GM20431 (cell line): ENCODE measurements around the gene C4A.
"Not testable (repeated sequence)": the region's sequence is repeated elsewhere in the genome, so short reads cannot be mapped to it uniquely, and the experiment has no call there.

Source experiments
- in situ Hi-C: fragments of 300-500 bp; cut with MseI, MboI; formaldehyde crosslinking; loops from one replicate; pipeline ENCODE4 v1.15.0; 2020; ENCODE audit warnings: low sequenced_read_pairs; ENCODE audit not compliant: unreplicated experiment

Gene C4A

DNA sequence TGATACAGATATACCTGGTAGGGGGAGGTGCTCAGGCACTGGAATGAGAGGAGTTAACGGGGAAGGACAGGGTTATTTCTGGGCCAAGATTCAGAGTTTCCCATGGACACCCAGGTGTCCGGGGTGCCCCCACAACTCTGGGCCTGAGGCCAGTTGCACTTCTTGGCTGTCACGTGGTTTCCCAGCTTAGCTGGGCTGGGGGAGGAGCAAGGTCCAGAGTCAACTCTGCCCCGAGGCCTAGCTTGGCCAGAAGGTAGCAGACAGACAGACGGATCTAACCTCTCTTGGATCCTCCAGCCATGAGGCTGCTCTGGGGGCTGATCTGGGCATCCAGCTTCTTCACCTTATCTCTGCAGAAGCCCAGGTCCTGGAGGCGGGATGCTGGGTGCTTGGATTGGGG is 32.7 kb downstream of the C4A start, which contains the start of gene C4B:
C4B (plus strand) TSS at position 249 of the 400 bp plus-strand sequence; CDS start at position 300, 51 bp downstream.
- in situ Hi-C loops, result not testable (repeated sequence)

DNA sequence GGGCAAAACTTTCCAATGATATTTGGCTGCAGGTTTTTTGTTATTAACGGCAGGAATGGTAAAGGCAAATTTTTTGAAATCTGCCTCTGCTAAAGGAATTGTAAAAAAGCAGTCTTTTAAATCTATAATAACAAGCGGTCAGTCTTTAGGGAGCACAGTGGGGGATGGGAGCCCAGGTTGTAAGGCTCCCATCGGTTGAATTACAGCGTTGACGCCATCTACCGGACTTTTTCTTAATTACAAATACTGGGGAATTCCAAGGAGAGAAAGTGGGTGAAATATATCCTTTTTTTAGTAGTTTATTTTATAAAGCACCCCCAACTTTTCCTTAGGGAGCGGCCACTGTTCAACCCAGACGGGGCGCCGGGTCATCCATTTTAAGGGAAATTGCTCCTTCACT is 40.2 kb downstream of the C4A start:
- in situ Hi-C loops, result not testable (repeated sequence)

DNA sequence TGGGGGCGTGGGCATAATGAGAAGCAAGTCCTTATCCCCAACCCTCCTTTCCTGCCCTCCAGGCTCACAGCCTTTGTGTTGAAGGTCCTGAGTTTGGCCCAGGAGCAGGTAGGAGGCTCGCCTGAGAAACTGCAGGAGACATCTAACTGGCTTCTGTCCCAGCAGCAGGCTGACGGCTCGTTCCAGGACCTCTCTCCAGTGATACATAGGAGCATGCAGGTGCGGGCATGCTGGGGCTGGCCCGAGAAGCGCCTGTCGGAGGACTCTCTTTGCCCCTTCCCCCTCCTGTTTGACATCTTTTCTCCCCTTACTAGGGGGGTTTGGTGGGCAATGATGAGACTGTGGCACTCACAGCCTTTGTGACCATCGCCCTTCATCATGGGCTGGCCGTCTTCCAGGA is 46.8 kb downstream of the C4A start:
- in situ Hi-C loops, result not testable (repeated sequence)

DNA sequence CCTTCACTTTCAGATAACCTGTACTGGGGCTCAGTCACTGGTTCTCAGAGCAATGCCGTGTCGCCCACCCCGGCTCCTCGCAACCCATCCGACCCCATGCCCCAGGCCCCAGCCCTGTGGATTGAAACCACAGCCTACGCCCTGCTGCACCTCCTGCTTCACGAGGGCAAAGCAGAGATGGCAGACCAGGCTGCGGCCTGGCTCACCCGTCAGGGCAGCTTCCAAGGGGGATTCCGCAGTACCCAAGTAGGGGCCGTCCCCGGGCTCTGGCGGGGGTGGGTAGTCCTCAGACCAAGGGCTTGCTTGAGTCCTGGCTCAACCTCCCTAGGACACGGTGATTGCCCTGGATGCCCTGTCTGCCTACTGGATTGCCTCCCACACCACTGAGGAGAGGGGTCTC is 47.7 kb downstream of the C4A start:
- in situ Hi-C loops, result not testable (repeated sequence)

DNA sequence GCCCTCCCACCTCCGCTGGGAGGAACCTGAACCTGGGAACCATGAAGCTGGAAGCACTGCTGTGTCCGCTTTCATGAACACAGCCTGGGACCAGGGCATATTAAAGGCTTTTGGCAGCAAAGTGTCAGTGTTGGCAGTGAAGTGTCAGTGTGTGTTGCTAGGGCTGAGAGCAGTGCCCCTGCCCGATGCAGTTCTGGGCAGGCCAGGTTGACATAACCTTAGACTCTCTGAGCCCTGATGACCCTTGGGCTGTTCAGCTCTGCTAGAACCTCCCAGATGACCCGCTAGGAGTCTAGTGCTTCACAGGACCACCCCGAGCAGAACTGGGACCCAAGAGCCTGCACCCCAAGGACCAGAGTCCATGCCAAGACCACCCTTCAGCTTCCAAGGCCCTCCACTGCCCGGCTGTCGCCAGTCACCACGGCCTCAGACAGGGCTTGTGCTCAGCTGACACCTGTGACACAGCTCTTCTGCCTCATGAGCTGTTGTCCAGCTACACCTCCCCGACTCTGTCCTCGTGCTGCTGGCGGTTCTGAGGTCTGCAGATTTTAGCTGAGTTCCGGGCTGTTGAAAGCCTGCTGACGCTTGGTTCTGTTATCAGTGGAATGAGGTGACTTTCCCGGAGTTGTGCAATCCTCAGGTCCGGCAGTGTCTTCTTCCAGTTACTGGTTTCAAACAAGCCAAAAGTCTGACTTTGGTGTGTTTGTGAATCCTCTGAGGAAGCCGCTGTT is 53.6 kb downstream of the C4A start:
- in situ Hi-C loops, result not testable (repeated sequence)

DNA sequence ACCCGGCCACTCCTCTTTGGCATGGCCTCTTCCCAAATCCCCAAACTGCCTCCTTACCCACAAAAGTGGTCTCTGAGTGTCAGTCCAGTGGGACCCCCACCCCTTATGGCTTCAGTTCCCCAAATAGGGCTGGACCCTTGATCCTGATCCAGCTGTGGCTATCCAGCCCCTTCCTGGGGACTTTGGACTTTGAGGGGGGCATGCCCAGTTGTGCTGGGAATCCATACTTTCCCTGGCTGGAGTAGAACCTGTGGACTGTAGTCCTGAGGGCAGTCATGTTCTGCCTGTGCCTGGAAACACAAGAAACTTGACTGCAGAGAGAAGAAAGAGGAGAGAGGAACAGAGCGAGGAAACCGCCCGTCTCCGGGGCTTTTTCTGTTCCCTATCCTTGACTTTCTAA is 55.3 kb downstream of the C4A start:
- in situ Hi-C loops, result not testable (repeated sequence)

DNA sequence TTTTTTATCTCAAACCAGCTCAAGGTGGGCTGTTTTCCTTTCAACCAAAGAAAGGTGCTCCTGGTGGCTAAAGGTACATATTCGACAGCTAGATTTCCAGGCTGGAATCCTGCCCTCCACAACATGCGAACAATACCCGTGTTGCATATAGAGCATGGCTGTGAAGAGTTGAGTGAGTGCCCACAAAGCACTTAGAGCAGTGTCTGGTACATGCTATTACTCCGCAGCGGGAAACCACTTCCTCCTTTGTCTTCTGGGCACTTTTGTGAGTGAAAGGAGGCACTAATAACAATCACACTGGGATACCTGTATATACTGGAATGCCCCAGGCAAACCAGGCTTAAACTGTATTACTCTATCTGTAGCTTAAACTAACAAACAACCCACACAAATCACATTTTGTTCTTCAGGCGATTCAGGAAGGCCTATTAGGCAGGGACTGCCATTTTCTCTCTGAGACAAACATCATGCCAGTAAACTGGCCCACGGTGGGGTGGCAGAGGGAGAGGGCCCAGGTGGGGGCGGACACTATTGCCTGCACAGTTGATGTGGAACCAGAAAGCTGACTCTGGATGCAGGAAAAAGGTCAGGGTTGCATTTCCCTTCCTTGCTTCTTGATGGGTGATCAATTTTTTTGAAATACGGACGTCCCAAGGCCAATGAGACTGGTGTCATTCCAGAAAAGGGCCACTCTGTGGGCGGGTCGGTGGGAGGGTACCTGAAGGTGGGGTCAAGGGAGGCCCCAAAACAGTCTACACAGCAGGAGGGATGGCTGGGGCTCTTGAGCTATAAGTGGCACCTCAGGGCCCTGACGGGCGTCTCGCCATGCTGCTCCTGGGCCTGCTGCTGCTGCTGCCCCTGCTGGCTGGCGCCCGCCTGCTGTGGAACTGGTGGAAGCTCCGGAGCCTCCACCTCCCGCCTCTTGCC is 56.0 kb downstream of the C4A start, which contains the start of gene CYP21A2:
CYP21A2 (plus strand) TSS at position 818 of the 927 bp plus-strand sequence; CDS start at position 826, 8 bp downstream.
- in situ Hi-C loops, result not testable (repeated sequence)

DNA sequence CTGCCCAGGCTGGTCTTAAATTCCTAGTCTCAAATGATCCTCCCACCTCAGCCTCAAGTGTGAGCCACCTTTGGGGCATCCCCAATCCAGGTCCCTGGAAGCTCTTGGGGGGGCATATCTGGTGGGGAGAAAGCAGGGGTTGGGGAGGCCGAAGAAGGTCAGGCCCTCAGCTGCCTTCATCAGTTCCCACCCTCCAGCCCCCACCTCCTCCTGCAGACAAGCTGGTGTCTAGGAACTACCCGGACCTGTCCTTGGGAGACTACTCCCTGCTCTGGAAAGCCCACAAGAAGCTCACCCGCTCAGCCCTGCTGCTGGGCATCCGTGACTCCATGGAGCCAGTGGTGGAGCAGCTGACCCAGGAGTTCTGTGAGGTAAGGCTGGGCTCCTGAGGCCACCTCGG is 57.0 kb downstream of the C4A start:
- in situ Hi-C loops, result not testable (repeated sequence)

DNA sequence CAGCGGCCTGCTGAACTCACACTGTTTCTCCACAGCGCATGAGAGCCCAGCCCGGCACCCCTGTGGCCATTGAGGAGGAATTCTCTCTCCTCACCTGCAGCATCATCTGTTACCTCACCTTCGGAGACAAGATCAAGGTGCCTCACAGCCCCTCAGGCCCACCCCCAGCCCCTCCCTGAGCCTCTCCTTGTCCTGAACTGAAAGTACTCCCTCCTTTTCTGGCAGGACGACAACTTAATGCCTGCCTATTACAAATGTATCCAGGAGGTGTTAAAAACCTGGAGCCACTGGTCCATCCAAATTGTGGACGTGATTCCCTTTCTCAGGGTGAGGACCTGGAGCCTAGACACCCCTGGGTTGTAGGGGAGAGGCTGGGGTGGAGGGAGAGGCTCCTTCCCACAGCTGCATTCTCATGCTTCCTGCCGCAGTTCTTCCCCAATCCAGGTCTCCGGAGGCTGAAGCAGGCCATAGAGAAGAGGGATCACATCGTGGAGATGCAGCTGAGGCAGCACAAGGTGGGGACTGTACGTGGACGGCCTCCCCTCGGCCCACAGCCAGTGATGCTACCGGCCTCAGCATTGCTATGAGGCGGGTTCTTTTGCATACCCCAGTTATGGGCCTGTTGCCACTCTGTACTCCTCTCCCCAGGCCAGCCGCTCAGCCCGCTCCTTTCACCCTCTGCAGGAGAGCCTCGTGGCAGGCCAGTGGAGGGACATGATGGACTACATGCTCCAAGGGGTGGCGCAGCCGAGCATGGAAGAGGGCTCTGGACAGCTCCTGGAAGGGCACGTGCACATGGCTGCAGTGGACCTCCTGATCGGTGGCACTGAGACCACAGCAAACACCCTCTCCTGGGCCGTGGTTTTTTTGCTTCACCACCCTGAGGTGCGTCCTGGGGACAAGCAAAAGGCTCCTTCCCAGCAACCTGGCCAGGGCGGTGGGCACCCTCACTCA is 57.7 kb downstream of the C4A start:
- in situ Hi-C loops, result not testable (repeated sequence)

DNA sequence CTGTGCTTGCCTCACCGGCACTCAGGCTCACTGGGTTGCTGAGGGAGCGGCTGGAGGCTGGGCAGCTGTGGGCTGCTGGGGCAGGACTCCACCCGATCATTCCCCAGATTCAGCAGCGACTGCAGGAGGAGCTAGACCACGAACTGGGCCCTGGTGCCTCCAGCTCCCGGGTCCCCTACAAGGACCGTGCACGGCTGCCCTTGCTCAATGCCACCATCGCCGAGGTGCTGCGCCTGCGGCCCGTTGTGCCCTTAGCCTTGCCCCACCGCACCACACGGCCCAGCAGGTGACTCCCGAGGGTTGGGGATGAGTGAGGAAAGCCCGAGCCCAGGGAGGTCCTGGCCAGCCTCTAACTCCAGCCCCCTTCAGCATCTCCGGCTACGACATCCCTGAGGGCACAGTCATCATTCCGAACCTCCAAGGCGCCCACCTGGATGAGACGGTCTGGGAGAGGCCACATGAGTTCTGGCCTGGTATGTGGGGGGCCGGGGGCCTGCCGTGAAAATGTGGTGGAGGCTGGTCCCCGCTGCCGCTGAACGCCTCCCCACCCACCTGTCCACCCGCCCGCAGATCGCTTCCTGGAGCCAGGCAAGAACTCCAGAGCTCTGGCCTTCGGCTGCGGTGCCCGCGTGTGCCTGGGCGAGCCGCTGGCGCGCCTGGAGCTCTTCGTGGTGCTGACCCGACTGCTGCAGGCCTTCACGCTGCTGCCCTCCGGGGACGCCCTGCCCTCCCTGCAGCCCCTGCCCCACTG is 58.6 kb downstream of the C4A start:
- in situ Hi-C loops, result not testable (repeated sequence)

DNA sequence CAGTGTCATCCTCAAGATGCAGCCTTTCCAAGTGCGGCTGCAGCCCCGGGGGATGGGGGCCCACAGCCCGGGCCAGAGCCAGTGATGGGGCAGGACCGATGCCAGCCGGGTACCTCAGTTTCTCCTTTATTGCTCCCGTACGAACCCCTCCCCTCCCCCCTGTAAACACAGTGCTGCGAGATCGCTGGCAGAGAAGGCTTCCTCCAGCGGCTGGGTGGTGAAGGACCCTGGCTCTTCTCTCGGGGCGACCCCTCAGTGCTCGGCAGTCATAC is 59.1 kb downstream of the C4A start:
- in situ Hi-C loops, result not testable (repeated sequence)

DNA sequence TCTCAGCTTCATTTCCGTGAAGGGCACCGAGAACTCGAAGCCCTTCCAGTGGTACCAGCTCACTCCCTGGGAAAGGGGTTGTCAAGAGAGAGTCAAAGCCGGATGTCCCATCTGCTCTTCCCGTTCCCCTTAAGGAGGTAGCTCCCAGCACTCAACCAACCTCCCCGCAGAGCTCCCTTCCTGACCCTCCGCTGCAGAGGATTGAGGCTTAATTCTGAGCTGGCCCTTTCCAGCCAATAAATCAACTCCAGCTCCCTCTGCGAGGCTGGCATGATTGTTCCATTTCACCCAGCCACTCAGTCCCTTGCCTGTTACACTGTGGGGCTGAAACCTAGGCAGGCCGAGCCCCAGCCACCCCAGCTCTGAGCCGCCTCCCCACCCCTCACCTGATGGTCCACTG is 59.5 kb downstream of the C4A start:
- in situ Hi-C loops, result not testable (repeated sequence)

DNA sequence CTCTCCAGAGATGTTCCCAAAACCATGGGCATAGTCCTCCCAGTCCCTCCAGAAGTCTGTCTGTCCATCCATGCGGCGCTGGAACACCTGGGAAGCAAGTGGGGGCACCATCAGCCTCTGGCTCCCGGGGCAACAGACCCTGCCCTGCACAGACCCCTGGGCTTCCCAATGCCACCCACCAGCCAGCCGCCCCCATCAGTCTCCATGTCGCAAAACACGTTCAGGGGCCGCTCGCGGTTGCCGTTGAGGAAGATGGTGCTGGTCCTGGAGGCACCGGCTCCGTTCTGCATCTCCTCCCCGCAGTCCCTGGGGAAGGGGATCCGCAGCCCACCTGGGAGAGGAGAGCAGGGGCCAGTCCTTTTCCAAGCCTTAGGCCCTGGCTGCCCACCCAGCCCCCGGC is 60.4 kb downstream of the C4A start:
- in situ Hi-C loops, result not testable (repeated sequence)

DNA sequence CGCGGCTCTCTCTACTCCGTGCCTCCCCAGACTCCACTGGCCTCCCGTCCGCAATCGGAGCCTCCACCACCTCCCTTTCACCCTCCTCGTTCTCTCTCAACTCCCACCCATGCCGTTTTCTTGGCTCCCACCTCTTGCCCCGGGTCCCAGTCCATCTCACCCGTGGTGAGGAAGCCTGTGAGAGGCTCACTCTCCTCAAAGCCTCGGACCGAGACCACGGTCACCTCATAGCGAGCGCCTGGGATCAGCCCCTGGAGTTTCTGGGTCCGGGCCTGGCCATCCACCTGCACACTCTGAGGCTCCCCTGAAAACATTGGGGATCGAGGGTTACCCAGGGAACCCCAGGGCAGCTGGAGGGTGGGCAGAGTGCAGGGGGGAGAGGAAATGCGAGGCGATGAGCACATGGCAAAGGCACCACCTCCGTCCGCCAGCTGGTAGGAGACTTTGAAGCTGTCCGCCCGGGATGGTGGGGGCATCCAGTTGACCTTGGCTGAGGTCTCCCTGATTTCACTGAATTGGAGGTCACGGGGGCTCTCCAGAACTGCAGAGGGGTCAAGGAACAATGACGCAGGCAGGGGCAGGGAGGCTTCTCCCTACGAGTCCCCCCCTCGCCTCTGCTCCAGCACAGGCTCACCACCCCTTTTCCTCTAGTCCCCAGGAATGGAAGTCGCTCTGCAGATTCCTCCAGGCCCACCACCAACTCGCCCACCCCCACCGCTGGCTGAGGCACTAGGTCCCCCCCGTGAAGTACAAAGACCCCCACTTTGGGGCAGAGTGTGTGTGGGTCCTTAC is 61.9 kb downstream of the C4A start:
- in situ Hi-C loops, result not testable (repeated sequence)

DNA sequence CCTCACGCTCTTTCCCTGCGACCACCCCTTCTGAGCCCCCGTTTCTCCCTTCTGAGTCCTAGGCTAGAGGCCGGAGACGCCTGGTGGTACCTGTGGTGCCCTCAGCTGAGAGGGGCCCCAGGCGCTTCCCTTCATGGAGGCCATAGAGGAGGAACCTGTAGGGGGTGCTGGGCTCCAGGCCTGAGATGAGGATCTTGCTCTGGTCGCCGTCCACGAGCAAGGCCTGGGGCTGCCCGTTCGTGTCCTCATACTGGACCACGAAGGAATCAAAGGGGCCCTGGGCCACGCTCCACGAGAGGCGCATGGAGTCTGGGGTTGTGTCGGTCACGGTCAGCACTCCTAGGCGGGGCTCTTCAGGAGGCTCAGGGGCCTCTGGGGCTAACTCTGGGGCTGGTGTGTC is 63.1 kb downstream of the C4A start:
- in situ Hi-C loops, result not testable (repeated sequence)

DNA sequence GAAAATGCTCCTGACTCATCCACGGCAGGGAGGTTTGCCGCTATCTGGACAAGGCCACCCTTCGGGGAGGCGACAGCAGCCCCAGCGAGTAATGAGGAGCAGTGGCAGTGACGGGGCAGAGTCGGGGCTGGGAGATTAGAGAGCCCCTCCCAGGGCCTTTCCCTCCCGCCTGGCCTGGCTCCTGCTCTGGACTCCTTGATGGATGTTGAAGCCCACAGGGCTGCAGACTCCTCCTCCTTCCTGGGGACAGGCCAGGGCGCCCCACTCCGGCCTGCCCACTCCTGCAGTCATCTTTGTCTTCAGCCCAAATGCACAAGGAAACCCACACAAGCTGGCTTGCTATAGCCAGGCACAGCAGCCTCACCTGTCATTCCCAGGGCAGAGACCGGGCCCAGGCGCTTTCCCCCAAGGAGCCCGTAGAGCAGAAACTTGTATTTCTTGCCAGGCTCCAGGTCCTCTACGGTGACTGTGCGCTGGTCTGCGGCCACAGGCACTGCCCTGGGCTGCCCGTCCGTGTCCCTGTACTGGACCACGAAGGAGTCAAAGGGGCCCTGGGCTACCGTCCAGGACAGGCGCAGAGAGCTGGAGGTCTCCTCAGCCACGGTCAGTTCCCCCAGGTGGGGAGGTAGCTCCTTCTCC is 64.1 kb downstream of the C4A start:
- in situ Hi-C loops, result no loop called here

DNA sequence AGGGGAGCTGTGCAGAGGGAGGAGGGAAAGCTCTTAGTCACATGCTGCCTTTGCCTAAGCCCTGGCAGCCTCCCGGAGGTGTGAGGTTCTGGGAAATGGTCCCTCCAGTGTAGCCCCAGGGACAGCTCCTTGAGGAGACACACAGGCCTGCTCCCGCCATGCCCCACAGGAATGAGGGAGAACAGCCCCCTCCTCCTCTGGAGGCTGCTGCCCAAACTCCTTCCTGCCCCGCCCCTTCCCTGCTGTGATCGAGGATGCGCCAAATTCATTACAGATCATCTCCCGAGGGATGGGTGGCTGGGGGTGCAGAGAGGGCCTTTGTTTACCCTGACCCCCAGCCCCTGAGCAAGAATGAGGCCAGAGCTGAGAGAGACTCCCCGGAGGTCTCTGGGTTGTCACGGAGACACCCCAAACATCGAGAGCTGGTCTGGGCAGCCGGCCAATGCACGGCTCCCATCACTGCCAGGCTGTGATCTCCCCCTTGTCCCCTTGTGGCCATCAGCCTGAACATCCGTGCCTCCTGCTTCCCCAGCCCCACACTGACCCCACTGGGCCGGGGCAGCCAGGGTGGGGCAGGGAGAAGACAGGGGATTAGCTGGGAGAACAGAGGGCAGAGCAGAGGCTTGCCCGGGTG is 64.7 kb downstream of the C4A start:
- in situ Hi-C loops, result no loop called here

DNA sequence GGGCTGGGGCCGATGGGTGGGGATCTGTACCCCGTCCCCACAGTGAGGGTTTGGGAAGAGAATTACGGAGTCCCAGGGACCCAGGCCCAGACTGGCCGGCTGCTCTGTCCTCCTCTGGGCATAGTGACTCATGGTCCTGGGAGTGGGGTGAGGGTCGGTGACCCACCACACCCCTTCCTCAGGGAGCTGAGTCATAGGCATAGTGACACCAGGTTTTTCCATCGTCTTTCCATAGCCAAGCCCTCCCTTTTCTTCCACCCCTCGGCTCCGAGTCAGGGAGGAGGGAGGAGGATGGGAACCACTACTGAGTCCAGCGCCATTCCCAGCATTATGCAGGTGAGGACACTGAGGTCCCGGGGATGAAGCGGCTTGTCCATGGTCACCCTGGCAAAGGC is 65.2 kb downstream of the C4A start:
- in situ Hi-C loops, result no loop called here
